Astrocyte of the cerebellum (primary cell): ENCODE results near the gene KIF1A.
"Not testable (repeated sequence)": the region's sequence is repeated elsewhere in the genome, so short reads cannot be mapped to it uniquely, and the experiment has no call there.

Source experiments
- DNase-seq: peaks from one replicate; pipeline ENCODE4 v3.0.0-alpha.2; 2011; ENCODE audit warnings: low read depth
- H3K4me3 ChIP-seq: 2 replicates; pipeline ENCODE4 v1.5.1; 2011; ENCODE audit warnings: mild to moderate bottlenecking, low read depth, low read length, moderate library complexity
- in situ Hi-C: cut with HindIII; loops from 2 replicates; pipeline ENCODE4 v1.10.0; 2017; ENCODE audit warnings: low sequenced_read_pairs
- TF ChIP-seq, protein P1 (sequence below): IDR thresholded peaks from 2 replicates; pipeline ENCODE4 v1.5.1; 2012; ENCODE audit warnings: low read length, low read depth, moderate library complexity, mild to moderate bottlenecking; ENCODE audit errors: missing control alignments

Gene KIF1A

DNA sequence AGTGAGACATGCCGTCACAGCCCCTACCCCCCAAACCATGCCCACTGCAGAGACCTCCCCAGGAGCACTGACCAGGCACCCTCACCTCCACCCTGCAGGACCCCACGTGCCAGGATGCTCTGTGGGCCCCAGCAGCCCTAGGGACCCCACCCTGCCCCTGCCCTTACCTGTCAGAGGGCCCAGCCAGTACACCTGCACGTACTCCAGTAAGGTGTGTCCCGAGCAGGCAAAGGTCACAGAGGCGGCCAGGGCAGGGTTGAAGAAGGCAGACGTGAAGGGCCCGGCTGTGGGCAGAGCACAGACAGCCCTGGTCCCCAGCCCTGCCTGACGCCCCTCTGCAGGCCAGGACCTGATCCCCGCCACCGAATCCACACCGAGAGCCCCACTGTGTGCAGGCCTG, 139.8 kb downstream of the KIF1A start:
- H3K4me3 ChIP-seq, DNase-seq, in situ Hi-C loops: not testable (repeated sequence)

DNA sequence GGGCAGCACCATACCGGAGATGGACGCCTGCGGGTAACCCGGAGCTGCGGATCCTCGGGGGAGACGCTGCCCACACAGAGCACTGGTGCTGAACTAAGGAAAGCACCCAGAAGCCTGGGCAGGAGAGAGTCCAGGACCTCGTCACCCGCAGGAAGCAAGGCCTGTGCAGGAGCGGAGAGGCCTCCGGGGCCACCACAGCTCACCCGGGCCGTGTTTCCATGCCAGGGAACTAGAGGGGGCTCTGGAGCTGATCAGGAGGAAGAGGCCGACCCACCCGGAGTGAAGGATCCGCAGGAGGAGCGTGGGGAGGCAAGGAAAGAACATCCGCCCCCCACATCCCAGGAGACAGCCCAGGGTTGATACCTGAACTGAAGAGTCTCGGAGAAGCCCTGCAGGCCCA, 141.1 kb downstream of the KIF1A start:
- DNase-seq, H3K4me3 ChIP-seq, in situ Hi-C loops: not testable (repeated sequence)

GRCh38 chr2:240678043-240678442, 142.0 kb downstream of the KIF1A start:
- DNase-seq, in situ Hi-C loops, H3K4me3 ChIP-seq: not testable (repeated sequence)

DNA sequence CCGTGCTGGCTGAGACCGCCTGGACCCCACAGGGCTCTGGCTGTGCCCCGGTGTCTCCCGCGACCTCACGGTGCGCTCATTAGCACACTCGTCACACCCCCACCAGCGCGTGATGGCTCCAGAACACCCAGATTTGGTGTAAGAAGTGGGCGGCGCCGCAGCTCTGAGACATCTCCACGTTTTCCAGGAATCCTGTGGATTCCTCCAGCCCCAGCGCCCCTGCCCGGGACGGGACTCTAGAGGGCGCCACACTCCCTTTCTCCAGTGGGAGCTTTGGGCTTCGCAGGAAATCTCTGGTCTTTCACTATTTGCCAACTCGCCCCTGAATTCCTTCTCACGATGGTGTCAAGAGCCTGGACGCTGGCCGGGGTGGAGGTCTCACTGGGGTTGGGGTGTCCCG, 144.7 kb downstream of the KIF1A start:
- in situ Hi-C loops: not testable (repeated sequence)

GRCh38 chr2:240674461-240675184, 145.4 kb downstream of the KIF1A start:
- DNase-seq, H3K4me3 ChIP-seq, in situ Hi-C loops: not testable (repeated sequence)

More for the DNA sequence above, 144.7 kb downstream of the KIF1A start:
- H3K4me3 ChIP-seq, DNase-seq: not testable (repeated sequence)

GRCh38 chr2:240672701-240673190, 147.3 kb downstream of the KIF1A start:
- no peak for DNase-seq
- TF ChIP-seq, protein P1, sequence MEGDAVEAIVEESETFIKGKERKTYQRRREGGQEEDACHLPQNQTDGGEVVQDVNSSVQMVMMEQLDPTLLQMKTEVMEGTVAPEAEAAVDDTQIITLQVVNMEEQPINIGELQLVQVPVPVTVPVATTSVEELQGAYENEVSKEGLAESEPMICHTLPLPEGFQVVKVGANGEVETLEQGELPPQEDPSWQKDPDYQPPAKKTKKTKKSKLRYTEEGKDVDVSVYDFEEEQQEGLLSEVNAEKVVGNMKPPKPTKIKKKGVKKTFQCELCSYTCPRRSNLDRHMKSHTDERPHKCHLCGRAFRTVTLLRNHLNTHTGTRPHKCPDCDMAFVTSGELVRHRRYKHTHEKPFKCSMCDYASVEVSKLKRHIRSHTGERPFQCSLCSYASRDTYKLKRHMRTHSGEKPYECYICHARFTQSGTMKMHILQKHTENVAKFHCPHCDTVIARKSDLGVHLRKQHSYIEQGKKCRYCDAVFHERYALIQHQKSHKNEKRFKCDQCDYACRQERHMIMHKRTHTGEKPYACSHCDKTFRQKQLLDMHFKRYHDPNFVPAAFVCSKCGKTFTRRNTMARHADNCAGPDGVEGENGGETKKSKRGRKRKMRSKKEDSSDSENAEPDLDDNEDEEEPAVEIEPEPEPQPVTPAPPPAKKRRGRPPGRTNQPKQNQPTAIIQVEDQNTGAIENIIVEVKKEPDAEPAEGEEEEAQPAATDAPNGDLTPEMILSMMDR: no peak
- in situ Hi-C loops: no loop called here
- no peak overlapping the region for H3K4me3 ChIP-seq

- in situ Hi-C loops: no loop called here
- DNase-seq: no peak
- no peak overlapping the region for H3K4me3 ChIP-seq
- TF ChIP-seq, protein P1: no peak
Measured at GRCh38 chr2:240672076-240672700, 147.8 kb downstream of the KIF1A start.

- TF ChIP-seq, protein P1: no peak
- no peak for DNase-seq
- no peak overlapping the region for H3K4me3 ChIP-seq
- in situ Hi-C loops: no loop called here
Measured at GRCh38 chr2:240670950-240671349, 149.1 kb downstream of the KIF1A start.

- no peak overlapping the region for H3K4me3 ChIP-seq
- TF ChIP-seq, protein P1: no peak
- DNase-seq: no peak
- in situ Hi-C loops: no loop called here
Measured at GRCh38 chr2:240670402-240670801, 149.6 kb downstream of the KIF1A start.
